ENCODE measurements around the gene RHBDF1. TPM values are rescaled to one million over a fixed set of nuclear protein-coding genes. Genes with fewer than 3 reads are reported as not detected.
"Not testable (repeated sequence)": the region's sequence is repeated elsewhere in the genome, so short reads cannot be mapped to it uniquely, and the experiment has no call there.

Gene RHBDF1
- total RNA-seq, 1 experiment from 2014 or later = 26.3 TPM

GRCh38 chr16:33877-34647 lies 38.4 kb downstream of the RHBDF1 start:
- Histone ChIP-seq H3F3A (ENCODE audit: low read length, unreplicated experiment) (no peaks in the 10 kb centered on the region), H3K4me3 (ENCODE audit: low read length) (no peak overlapping the region), H3K36me3 (ENCODE audit: low read depth, low read length) (no peaks in the 10 kb centered on the region), H3K27me3 (ENCODE audit: low read length) (no peaks in the 10 kb centered on the region), H3K27ac (ENCODE audit: low read length) (no peak overlapping the region), H3K9me2 (replicated peaks; ENCODE audit: low read length) (no peaks in the 10 kb centered on the region), H4K20me1 (ENCODE audit: low read length) (no peaks in the 10 kb centered on the region), H3K4me2 (ENCODE audit: low read length) (no peak overlapping the region), H3K79me2 (ENCODE audit: low read length) (no peaks in the 10 kb centered on the region), H3K9ac (ENCODE audit: low read length) (no peak overlapping the region), H2AFZ (ENCODE audit: low read length) (no peak overlapping the region), H3K4me1 (ENCODE audit: insufficient read depth, low read length) (peaks cover 2% of the 10 kb centered on the region; the same call in 1 of the 2 replicates), H3K9me3 (ENCODE audit: low read length) (no peaks in the 10 kb centered on the region)
- DNase-seq (no peak), ATAC-seq (no peak)
- POLR2A ChIA-PET (ENCODE audit: unreplicated experiment) = no interaction called here
- BruUV-seq (replicated peaks) = no TSS peak
- TF ChIP-seq EZH2 (IDR thresholded peaks at IDR 0.05; ENCODE audit: low read length, unreplicated experiment) = no peak
- TF ChIP-seq EZH2phosphoT487 (IDR thresholded peaks at IDR 0.05; ENCODE audit: borderline replicate concordance, low read length) = no peak
- TF ChIP-seq, protein P1, sequence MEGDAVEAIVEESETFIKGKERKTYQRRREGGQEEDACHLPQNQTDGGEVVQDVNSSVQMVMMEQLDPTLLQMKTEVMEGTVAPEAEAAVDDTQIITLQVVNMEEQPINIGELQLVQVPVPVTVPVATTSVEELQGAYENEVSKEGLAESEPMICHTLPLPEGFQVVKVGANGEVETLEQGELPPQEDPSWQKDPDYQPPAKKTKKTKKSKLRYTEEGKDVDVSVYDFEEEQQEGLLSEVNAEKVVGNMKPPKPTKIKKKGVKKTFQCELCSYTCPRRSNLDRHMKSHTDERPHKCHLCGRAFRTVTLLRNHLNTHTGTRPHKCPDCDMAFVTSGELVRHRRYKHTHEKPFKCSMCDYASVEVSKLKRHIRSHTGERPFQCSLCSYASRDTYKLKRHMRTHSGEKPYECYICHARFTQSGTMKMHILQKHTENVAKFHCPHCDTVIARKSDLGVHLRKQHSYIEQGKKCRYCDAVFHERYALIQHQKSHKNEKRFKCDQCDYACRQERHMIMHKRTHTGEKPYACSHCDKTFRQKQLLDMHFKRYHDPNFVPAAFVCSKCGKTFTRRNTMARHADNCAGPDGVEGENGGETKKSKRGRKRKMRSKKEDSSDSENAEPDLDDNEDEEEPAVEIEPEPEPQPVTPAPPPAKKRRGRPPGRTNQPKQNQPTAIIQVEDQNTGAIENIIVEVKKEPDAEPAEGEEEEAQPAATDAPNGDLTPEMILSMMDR (conservative IDR thresholded peaks at IDR 0.05; ENCODE audit: low read depth, low read length) = no peak
- CTCF ChIA-PET = no interaction called here
- intact Hi-C loops (cut with micrococcal nuclease) = no loop called here

GRCh38 chr16:33154-33876 lies 39.1 kb downstream of the RHBDF1 start:
- H4K20me1 ChIP-seq (ENCODE audit: low read length); H2AFZ ChIP-seq (ENCODE audit: low read length); H3K9me2 ChIP-seq (replicated peaks; ENCODE audit: low read length); H3K4me2 ChIP-seq (ENCODE audit: low read length); H3K79me2 ChIP-seq (ENCODE audit: low read length); H3K4me1 ChIP-seq (ENCODE audit: insufficient read depth, low read length); H3K9ac ChIP-seq (ENCODE audit: low read length); H3K36me3 ChIP-seq (ENCODE audit: low read depth, low read length); H3F3A ChIP-seq (ENCODE audit: low read length, unreplicated experiment); ATAC-seq; BruUV-seq (replicated peaks); intact Hi-C loops (cut with micrococcal nuclease); DNase-seq; H3K27me3 ChIP-seq (ENCODE audit: low read length); CTCF ChIA-PET; H3K9me3 ChIP-seq (ENCODE audit: low read length); POLR2A ChIA-PET (ENCODE audit: unreplicated experiment); H3K4me3 ChIP-seq (ENCODE audit: low read length); H3K27ac ChIP-seq (ENCODE audit: low read length): not testable (repeated sequence)

GRCh38 chr16:30627-31026 lies 41.8 kb downstream of the RHBDF1 start:
- H3K9me3 ChIP-seq (ENCODE audit: low read length); H2AFZ ChIP-seq (ENCODE audit: low read length); H3K9ac ChIP-seq (ENCODE audit: low read length); H3K79me2 ChIP-seq (ENCODE audit: low read length); H3K9me2 ChIP-seq (replicated peaks; ENCODE audit: low read length); H3K27me3 ChIP-seq (ENCODE audit: low read length); BruUV-seq (replicated peaks); CTCF ChIA-PET; intact Hi-C loops (cut with micrococcal nuclease); ATAC-seq; H3K36me3 ChIP-seq (ENCODE audit: low read depth, low read length); H4K20me1 ChIP-seq (ENCODE audit: low read length); DNase-seq; H3K4me1 ChIP-seq (ENCODE audit: insufficient read depth, low read length); H3K4me2 ChIP-seq (ENCODE audit: low read length); H3F3A ChIP-seq (ENCODE audit: low read length, unreplicated experiment); POLR2A ChIA-PET (ENCODE audit: unreplicated experiment); H3K4me3 ChIP-seq (ENCODE audit: low read length); H3K27ac ChIP-seq (ENCODE audit: low read length): not testable (repeated sequence)

DNA sequence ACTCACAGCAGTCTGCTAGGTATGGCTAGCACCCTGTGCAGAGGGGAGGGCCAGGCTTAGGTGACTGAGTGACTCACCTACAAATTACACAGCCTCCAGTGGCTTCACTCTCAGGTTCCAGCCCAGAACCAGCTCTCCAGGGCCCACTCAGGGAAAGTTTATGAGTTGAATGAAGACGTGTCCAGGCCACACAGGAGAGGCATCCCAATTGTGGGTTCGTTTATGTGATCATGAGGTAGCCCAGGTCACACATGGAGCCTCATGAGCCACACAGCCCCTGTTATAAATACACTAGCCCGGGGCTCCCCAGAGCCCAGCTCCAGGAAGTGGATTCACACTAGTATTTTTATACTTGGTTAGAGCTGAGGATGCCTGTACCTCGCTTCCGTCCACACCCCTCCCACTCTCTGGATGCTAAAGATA lies 46.5 kb downstream of the RHBDF1 start:
- intact Hi-C loops (cut with micrococcal nuclease); H3F3A ChIP-seq (ENCODE audit: low read length, unreplicated experiment); H3K4me2 ChIP-seq (ENCODE audit: low read length); H3K9me2 ChIP-seq (replicated peaks; ENCODE audit: low read length); H4K20me1 ChIP-seq (ENCODE audit: low read length); H3K9ac ChIP-seq (ENCODE audit: low read length); H3K36me3 ChIP-seq (ENCODE audit: low read depth, low read length); H3K4me3 ChIP-seq (ENCODE audit: low read length); H3K27me3 ChIP-seq (ENCODE audit: low read length); BruUV-seq (replicated peaks); H3K4me1 ChIP-seq (ENCODE audit: insufficient read depth, low read length); H3K79me2 ChIP-seq (ENCODE audit: low read length); POLR2A ChIA-PET (ENCODE audit: unreplicated experiment); CTCF ChIA-PET; DNase-seq; H2AFZ ChIP-seq (ENCODE audit: low read length); H3K9me3 ChIP-seq (ENCODE audit: low read length); H3K27ac ChIP-seq (ENCODE audit: low read length): not testable (repeated sequence)
- ATAC-seq = peak; percentile 79

GRCh38 chr16:24151-24550 lies 48.3 kb downstream of the RHBDF1 start:
- POLR2A ChIA-PET (ENCODE audit: unreplicated experiment); H2AFZ ChIP-seq (ENCODE audit: low read length); H3K36me3 ChIP-seq (ENCODE audit: low read depth, low read length); H3K27ac ChIP-seq (ENCODE audit: low read length); H3K4me3 ChIP-seq (ENCODE audit: low read length); H4K20me1 ChIP-seq (ENCODE audit: low read length); H3K9me2 ChIP-seq (replicated peaks; ENCODE audit: low read length); H3F3A ChIP-seq (ENCODE audit: low read length, unreplicated experiment); BruUV-seq (replicated peaks); intact Hi-C loops (cut with micrococcal nuclease); H3K27me3 ChIP-seq (ENCODE audit: low read length); H3K79me2 ChIP-seq (ENCODE audit: low read length); ATAC-seq; H3K9ac ChIP-seq (ENCODE audit: low read length); H3K4me2 ChIP-seq (ENCODE audit: low read length); H3K4me1 ChIP-seq (ENCODE audit: insufficient read depth, low read length); H3K9me3 ChIP-seq (ENCODE audit: low read length); DNase-seq: not testable (repeated sequence)
- CTCF ChIA-PET = interaction anchor here (0.6 kb wide), 1 partner anchor 51 kb away, joined by 5 read pairs; no protein-coding TSS in a partner anchor
